Type B pancreatic cell (in vitro differentiated cells): ENCODE measurements around the gene BPIFB2. TPM values are rescaled to one million over a fixed set of nuclear protein-coding genes. Genes with fewer than 3 reads are reported as not detected.
"Not testable (repeated sequence)": the region's sequence is repeated elsewhere in the genome, so short reads cannot be mapped to it uniquely, and the experiment has no call there.

Source experiments
- DNase-seq: peaks from one replicate; pipeline ENCODE4 v3.0.0; 2021; ENCODE audit warnings: mixed read lengths; ENCODE audit not compliant: unreplicated experiment; ENCODE audit errors: extremely low spot score
- H3K27ac Mint-ChIP-seq: 2 replicates; pipeline ENCODE4 v1.8.0; 2021; ENCODE audit warnings: mild to moderate bottlenecking, mixed read lengths
- H3K27me3 Mint-ChIP-seq: 2 replicates; pipeline ENCODE4 v1.8.0; 2021; ENCODE audit warnings: mixed read lengths
- H3K36me3 Mint-ChIP-seq: 2 replicates; pipeline ENCODE4 v1.8.0; 2021; ENCODE audit warnings: mixed read lengths
- H3K4me1 Mint-ChIP-seq: one replicate; pipeline ENCODE4 v1.8.0; 2021; ENCODE audit warnings: mixed read lengths; ENCODE audit not compliant: unreplicated experiment
- H3K4me3 Mint-ChIP-seq: 2 replicates; pipeline ENCODE4 v1.8.0; 2021; ENCODE audit warnings: mild to moderate bottlenecking, mixed read lengths
- H3K9me3 Mint-ChIP-seq: 2 replicates; pipeline ENCODE4 v1.8.0; 2021; ENCODE audit warnings: mixed read lengths
- total RNA-seq: library from RNA; stranded (reverse); gene quantifications from 2 replicates; pipeline ENCODE4 v1.2.1, GENCODE V29; 2021; ENCODE audit warnings: low replicate concordance
- TF ChIP-seq, protein P1 (sequence below): fragments of 200-600 bp; sonication (generic); conservative IDR thresholded peaks from 2 replicates; pipeline ENCODE4 v1.5.0; 2021; ENCODE audit warnings: antibody characterized with exemption, mild to moderate bottlenecking

BPIFB2 gene
- total RNA-seq, 1 donor from 2014 or later, result 0.22 TPM

DNA sequence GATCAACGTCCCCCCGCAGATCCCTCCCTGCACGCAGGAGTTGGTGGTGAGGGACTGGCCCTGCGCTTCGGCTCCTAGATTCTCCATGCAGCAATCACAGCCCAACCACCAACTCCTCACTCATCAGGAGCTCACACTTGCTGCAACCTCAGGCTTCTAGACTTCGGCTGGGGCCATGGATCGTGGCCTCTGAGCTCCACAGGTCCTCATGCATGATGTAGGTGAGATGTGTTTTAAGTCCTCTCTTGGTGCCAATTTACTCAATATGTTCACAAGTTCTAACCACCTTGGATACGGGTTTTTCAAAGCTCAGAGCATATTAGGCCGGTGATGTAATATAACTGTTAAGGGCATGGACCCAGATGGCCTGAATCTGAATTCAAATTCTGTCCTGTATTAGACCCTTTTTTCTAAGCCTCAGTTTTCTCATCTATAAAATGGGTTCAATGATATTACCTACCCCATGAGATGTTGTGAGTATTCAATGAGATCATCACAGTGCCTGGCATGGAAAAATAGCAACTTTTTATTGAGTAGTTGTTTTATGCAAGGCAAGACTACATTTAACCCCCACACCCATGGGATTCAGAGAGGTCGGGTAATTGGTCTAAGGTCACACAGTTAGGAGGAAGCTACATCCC, 34.3 kb upstream of the BPIFB2 start:
- H3K27ac Mint-ChIP-seq, result no peak overlapping the region
- H3K27me3 Mint-ChIP-seq, result no peaks in the 10 kb centered on the region
- TF ChIP-seq, protein P1, sequence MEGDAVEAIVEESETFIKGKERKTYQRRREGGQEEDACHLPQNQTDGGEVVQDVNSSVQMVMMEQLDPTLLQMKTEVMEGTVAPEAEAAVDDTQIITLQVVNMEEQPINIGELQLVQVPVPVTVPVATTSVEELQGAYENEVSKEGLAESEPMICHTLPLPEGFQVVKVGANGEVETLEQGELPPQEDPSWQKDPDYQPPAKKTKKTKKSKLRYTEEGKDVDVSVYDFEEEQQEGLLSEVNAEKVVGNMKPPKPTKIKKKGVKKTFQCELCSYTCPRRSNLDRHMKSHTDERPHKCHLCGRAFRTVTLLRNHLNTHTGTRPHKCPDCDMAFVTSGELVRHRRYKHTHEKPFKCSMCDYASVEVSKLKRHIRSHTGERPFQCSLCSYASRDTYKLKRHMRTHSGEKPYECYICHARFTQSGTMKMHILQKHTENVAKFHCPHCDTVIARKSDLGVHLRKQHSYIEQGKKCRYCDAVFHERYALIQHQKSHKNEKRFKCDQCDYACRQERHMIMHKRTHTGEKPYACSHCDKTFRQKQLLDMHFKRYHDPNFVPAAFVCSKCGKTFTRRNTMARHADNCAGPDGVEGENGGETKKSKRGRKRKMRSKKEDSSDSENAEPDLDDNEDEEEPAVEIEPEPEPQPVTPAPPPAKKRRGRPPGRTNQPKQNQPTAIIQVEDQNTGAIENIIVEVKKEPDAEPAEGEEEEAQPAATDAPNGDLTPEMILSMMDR, result no peak
- no peaks in the 10 kb centered on the region for H3K36me3 Mint-ChIP-seq
- DNase-seq, result peak; percentile 65
- H3K4me3 Mint-ChIP-seq, result no peak overlapping the region
- H3K9me3 Mint-ChIP-seq, result no peaks in the 10 kb centered on the region
- H3K4me1 Mint-ChIP-seq, result peaks cover 30% of the 10 kb centered on the region

DNA sequence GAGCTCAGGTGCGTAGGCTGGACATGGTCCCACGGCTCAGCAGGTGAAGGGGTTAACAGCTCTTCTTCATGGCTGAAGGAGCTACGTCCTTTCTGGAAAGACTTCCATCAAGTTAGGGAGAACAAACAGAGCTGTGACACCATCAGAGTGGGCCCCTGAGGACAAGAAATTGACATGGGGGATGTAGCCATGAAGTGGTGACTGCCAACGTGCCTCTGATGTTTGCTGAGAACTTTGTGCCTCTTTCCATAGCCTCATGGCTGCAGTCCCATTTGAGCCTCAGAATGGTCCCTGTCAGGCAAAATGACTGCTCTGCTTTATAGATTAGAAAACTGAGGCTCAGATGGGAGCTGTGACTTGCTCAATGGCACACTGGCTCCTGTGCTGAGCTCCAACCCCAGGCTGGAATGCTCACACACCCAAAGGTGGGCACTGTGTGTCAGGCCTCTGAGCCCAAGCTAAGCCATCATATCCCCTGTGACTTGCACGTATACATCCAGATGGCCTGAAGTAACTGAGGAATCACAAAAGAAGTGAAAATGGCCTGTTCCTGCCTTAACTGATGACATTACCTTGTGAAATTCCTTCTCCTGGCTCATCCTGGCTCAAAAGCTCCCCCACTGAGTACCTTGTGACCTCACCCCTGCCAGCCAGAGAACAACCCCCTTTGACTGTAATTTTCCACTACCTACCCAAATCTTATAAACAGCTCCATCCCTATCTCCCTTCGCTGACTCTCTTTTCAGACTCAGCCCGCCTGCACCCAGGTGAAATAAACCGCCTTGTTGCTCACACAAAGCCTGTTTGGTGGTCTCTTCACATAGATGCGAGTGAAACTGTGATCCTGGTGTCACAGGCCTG, 33.1 kb upstream of the BPIFB2 start:
- not testable (repeated sequence) for H3K27me3 Mint-ChIP-seq, H3K36me3 Mint-ChIP-seq, H3K9me3 Mint-ChIP-seq, H3K4me3 Mint-ChIP-seq
- H3K27ac Mint-ChIP-seq, result peak overlapping the region; percentile 10
- H3K4me1 Mint-ChIP-seq, result peaks cover 25% of the 10 kb centered on the region
- peak; percentile 63 for DNase-seq

DNA sequence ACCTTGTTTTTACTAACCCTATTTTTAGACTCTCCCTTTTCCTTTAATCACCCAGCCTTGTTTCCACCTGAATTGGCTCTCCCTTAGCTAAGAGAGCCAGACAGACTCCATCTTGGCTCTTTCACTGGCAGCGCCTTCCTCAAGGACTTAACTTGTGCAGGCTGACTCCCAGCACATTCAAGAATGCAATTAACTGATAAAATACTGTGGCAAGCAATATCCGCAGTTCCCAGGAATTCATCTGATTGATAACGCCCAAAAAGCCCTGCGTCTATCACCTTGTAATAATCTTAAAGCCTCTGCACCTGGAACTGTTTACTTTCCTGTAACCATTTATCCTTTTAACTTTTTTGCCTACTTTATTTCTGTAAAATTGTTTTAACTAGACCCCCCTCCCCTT, 32.4 kb upstream of the BPIFB2 start:
- H3K27ac Mint-ChIP-seq, result peak overlapping the region; percentile 10
- not testable (repeated sequence) for H3K27me3 Mint-ChIP-seq, H3K4me3 Mint-ChIP-seq, H3K36me3 Mint-ChIP-seq, H3K9me3 Mint-ChIP-seq
- peaks cover 25% of the 10 kb centered on the region for H3K4me1 Mint-ChIP-seq
- peak; percentile 22 for DNase-seq

DNA sequence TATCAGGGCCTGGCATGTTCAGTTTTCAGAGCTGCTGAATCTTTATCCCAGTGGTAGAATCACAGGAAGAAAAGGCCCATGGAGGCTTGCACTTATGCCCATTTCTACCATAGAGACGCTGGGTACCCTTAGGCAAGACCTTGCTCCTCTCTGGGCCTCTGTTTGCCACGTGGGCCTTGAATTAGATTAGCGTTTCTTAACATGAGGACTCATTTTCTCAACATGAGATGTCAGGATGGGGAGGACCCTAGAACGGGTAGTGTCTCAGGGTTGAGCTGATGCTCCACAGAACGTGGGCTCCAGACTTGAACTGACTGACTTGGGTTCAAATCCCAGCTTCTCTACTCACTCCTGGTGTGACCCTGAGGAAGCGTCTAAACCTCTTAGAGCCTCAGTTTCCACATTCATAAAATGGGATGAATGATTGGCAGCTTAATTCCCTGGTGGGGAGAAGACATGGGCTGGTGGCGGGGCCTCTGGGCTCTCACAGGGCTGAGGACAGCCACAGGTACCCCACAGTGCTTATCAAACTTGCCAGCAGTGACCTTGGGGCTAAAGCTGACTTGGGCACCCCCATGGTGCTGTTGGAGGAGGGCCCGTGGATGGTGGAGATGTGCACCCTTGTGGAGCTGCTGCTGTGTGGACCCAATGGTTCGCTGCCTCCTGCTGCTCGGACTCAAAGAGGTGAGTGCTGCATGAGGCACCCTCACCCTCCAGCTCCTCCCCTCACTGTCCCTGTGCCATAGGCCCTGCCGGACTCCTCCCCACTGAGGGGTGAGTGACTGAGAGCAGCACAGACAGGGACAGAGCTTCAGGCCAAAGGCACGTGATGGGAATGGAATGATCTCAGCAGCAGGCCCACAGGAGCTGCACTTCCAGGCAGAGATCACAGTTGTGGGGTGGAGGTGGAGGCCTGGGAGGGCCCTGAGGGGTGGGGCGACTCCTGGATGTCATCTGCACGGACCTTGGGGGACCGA, 31.5 kb upstream of the BPIFB2 start:
- no peak overlapping the region for H3K27ac Mint-ChIP-seq
- TF ChIP-seq, protein P1, result no peak

DNA sequence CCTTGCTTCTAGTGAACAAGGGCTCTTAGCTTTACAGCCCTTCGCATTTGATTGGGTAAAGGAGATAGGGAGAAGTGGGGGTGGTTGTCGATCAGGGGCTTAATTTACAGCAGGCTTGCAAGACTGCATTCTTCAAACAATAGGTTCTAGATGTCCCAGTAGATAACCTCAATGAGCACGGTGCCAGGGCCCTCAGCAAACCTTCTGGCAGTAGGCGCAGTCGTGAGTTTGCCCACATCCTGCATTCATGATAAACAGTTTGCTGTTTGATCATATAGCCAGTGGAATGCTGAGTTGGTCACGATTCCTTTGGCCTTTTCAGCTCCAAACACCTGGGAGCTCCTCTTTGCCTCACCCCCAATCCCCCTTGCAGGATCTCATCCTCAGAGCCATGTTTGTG, 30.8 kb upstream of the BPIFB2 start:
- Mint-ChIP-seq H3K27me3 (no peaks in the 10 kb centered on the region), H3K4me3 (no peak overlapping the region), H3K4me1 (peaks cover 25% of the 10 kb centered on the region), H3K9me3 (no peaks in the 10 kb centered on the region), H3K27ac (no peak overlapping the region), H3K36me3 (no peaks in the 10 kb centered on the region)
- TF ChIP-seq, protein P1, result no peak
- peak; percentile 63 for DNase-seq

More for the DNA sequence above, 31.5 kb upstream of the BPIFB2 start:
- Mint-ChIP-seq H3K4me3 (no peak overlapping the region), H3K36me3 (no peaks in the 10 kb centered on the region), H3K9me3 (no peaks in the 10 kb centered on the region), H3K27me3 (no peaks in the 10 kb centered on the region), H3K4me1 (peaks cover 25% of the 10 kb centered on the region)
- peak; percentile 54 for DNase-seq

DNA sequence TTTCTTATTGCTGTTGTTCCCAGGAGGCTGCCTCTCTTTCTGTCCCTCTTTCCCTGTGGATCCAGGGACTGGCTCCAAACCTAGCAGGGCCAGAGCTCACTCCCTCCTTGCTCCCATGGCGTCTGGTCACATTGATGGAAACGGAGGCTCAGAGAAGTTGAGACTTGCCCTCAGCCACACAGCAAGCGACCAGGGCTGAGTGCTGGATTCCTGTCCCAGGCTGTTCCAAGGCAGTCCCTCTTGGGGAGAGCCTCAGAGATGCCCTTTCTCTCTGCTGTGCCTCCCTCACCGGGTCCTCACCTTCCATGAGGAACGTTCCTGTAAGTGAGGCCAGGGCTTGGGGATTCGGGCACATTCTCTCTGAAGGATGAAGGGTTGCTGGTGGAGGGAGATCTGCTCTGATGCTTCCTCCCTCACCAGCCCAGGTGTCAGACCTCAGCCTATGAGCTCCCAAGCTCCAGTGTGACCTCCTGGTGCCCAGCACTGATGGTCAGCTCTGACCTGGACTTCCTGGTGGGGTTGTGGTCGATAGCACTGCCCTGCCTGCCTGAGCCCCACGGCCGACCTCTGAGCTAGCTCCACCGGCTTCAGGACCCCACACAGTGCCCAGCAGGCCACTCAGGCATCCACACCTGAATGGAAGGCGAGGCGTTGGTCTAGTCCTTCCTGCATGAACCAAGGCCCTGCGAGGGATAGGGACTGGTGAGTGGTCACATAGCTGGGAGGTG, 30.1 kb upstream of the BPIFB2 start:
- no peak overlapping the region for H3K4me3 Mint-ChIP-seq
- no peaks in the 10 kb centered on the region for H3K27me3 Mint-ChIP-seq
- TF ChIP-seq, protein P1, result no peak
- H3K4me1 Mint-ChIP-seq, result peaks cover 25% of the 10 kb centered on the region
- no peaks in the 10 kb centered on the region for H3K36me3 Mint-ChIP-seq
- peak; percentile 65 for DNase-seq
- no peak overlapping the region for H3K27ac Mint-ChIP-seq
- H3K9me3 Mint-ChIP-seq, result no peaks in the 10 kb centered on the region
